GM11168 (cell line): ENCODE results near the gene KRTAP6-2.

Source experiments
- in situ Hi-C: fragments of 300-500 bp; cut with MboI; formaldehyde crosslinking; loops from one replicate; pipeline ENCODE4 v1.12.0; 2022; ENCODE audit warnings: low sequenced_read_pairs; ENCODE audit not compliant: unreplicated experiment

Gene KRTAP6-2

DNA sequence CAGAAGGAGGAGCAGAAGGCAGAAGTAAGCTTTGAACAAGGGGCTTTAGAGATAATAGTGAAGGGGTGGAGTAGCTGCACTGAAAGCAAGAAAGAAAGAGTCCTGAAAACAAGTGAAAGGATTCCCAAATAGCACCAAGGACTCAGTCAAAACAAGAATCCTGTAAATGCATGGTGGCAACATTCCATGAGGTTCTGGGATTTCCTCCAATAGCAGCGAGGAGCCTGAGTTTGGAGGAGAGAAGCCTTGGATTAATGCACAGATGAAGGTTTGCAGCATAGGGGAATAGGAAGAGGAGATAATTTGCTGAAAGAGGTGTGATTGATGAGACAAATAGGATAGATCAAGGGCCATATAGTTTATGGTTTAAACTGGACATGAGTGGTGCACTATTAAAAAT is 19.4 kb downstream of the KRTAP6-2 start:
- in situ Hi-C loops = no loop called here

DNA sequence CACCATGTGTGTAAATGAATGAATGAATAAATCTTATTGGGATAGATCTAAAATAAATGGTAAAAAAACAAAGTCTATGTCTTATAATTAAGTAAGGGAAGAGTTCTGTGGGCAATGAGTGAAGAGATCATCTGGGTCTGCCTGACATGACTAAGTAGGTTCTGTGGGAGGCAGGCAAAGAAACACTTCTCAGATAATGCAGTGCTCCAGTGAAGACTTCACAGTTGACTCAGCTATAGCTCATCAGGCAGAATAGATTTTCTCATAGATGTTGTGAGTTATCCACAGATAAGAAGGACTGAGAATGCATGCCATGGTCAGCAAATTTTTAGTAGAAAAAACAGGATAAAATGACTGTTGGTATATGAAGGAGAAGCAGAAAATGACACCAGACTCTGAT is 20.9 kb downstream of the KRTAP6-2 start:
- in situ Hi-C loops = no loop called here

DNA sequence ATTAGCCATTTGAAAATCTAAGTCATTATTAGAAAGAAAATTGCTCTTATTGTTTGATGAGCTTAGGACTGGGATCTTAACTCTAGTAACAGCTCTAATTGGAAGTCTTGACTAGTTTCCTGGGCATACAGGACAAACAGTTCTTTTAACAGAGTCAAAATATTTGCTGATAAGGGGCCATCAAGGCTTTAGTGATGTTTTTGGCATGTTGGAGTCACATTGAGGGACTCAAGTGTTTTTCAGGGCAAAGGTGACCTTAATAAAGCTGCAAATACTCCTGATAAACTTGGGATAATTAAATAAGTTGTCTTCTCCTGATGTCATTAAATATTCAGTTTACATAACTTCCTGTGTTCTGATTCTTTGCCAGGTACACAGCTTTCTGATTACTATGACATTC is 31.1 kb downstream of the KRTAP6-2 start:
- in situ Hi-C loops = no loop called here

DNA sequence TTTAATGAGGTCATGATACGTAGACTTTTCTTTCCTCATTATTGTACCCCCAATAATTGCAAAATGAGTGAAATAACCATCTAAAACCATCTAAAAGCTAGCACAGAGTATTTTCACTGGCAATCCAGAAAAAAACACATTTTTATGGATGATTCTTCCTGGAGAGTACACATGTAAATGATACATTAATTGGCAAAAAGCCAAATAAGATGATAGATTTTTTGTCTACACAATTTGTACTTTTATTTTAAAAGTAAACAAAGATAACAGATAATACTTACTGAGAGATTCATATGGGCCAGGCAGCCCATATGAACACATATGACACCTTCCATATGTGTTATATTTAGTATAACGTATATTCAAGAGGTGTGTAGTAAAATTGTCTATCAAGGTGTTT is 35.1 kb downstream of the KRTAP6-2 start:
- in situ Hi-C loops = no loop called here

DNA sequence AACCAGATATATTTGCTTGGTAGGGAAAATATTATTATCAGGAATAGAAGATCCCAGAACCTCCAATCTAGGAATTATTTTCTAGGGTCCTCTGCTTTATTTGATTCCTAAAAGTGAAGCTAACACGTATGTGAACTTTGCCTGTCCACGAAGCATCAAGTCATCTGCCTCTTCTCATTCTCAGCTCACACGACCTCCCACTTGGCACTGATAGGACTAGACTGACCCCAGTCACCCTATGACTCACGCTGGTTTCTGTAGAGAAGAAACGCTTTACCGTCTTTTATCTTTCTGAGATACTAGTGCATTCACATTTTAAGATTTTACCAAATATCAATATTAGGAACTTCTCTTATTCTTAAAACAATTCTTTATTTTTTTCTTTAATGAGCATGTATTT is 35.6 kb downstream of the KRTAP6-2 start:
- in situ Hi-C loops = no loop called here

DNA sequence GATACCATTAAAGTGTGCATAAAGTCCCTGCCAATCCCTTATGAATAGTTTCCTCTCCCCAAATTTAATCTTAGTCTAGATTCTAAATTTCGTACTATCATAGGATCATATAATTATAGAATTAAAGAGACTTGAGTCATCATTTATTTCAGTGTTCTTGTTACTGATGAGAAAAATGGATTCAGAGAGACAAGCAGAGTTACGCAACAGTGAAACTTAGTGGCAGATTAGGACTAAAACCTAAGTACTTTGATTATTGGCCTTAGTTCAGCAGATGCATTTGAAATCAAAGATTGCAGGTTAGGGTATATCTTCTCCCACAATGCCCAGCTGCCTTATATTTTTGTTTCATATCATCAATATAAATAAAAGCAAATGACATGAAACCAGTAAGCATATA is 36.7 kb downstream of the KRTAP6-2 start:
- in situ Hi-C loops = no loop called here

DNA sequence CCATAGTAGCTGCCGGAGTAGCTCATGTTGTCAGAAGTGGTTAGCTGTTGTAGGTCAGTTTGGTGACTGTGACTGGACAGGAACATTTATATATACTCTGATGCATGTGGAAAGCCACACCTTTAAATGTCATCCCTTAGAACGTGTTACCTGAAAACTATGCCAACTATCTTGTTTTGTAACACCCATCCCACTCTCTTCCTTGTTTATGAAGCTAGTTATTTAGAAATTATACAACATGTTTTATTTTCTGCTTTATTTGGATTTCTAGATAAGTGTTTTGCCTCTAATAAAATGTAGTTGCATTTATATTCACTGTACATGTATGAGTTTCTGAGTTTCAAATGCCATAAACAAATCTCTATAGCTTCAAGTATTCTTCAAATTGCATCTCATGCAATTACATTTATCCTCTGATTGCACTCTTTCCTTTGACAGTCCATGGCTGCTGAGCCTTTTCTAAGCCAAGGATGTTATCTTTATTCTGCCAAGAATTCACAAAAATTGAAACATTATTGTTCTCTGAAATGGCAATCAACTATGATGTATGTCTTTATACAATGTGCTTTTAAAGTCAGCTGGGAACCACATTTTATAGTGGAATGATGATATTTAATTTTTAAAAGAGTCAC is 37.3 kb downstream of the KRTAP6-2 start, which contains the start of gene KRTAP19-7:
KRTAP19-7 (minus strand) TSS at position 51 of the 632 bp plus-strand sequence; CDS start at position 26, 25 bp downstream.
- in situ Hi-C loops = no loop called here

DNA sequence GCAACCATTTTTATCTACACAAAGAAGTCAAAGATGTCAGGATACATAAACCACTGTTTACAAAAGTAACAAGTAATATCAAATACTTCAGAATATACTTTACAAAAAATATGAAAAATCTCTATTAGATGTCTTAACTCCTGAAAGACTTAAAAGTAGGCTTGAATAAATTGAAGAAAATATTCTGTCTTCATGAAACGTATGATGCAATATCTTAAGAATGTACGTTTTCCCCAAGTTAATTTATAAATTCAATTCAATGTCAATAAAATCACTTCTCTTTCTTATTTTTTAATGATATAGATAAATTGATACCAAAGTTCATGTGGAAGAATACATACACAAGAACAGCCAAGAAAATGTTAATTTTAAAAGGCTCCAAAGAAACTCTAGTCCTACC is 43.6 kb downstream of the KRTAP6-2 start:
- in situ Hi-C loops = no loop called here

DNA sequence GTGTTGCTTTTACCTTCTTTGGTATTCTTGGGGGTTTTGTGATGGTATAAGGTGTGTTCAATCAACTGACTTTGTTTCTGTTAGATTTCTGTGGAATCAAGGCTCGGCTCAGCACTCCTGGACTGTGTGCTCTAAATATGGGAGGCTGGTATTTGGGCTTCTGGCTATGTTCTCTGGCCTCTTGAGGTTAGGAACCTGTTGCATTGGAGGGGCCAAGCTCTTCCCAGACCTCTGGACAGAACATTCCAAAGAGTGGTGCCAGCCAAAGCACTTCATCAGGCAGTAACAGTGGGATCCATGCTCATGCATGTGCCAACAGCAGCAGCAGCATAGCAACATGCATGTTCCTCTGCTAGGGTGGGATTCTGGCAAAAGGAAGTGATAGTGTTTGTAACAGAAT is 45.9 kb downstream of the KRTAP6-2 start:
- in situ Hi-C loops = no loop called here
